Neural cell (in vitro differentiated cells): ENCODE results near the gene GNG5. TPM values are rescaled to one million over a fixed set of nuclear protein-coding genes. Genes with fewer than 3 reads are reported as not detected.

Experiments used
- H2AFZ ChIP-seq: fragments of 200-600, 300-800 bp; sonication (generic), shearing (Covaris generic); 2 replicates; pipeline ENCODE4 v1.6.0; 2014; ENCODE audit warnings: low read depth, mild to moderate bottlenecking, antibody characterized with exemption, low read length, moderate library complexity
- H3F3A ChIP-seq: fragments of 200-600 bp; shearing (Covaris generic); 2 replicates; pipeline ENCODE4 v1.6.1; 2016; ENCODE audit warnings: mild to moderate bottlenecking, moderate library complexity, mixed read lengths, antibody characterized with exemption, low read length; ENCODE audit not compliant: insufficient read depth, poor library complexity, severe bottlenecking
- H3K27ac ChIP-seq: fragments of 200-600, 300-800 bp; sonication (generic), shearing (Covaris generic); 2 replicates; pipeline ENCODE4 v1.5.1; 2014; ENCODE audit warnings: mild to moderate bottlenecking, low read length, moderate library complexity
- H3K27me3 ChIP-seq: fragments of 300-800, 200-600 bp; sonication (generic), shearing (Covaris generic); 2 replicates; pipeline ENCODE4 v1.6.0; 2014; ENCODE audit warnings: mild to moderate bottlenecking, low read depth, low read length, moderate library complexity; ENCODE audit not compliant: insufficient read depth
- H3K36me3 ChIP-seq: fragments of 300-800, 200-600 bp; sonication (generic), shearing (Covaris generic); 2 replicates; pipeline ENCODE4 v1.5.1; 2014; ENCODE audit warnings: mild to moderate bottlenecking, antibody characterized with exemption, low read length, moderate library complexity; ENCODE audit not compliant: insufficient read depth
- H3K4me2 ChIP-seq: fragments of 300-800, 200-600 bp; sonication (generic), shearing (Covaris generic); 2 replicates; pipeline ENCODE4 v1.6.0; 2014; ENCODE audit warnings: mild to moderate bottlenecking, low read length
- H3K4me3 ChIP-seq: fragments of 300-800, 200-600 bp; sonication (generic), shearing (Covaris generic); 2 replicates; pipeline ENCODE4 v1.5.1; 2014; ENCODE audit warnings: mild to moderate bottlenecking, low read length, moderate library complexity
- H3K79me2 ChIP-seq: fragments of 200-600 bp; shearing (Covaris generic); replicated peaks from 2 replicates; pipeline ENCODE4 v1.6.0; 2014; ENCODE audit warnings: mild to moderate bottlenecking, low read length, moderate library complexity; ENCODE audit not compliant: insufficient read depth
- H3K9ac ChIP-seq: fragments of 300-800, 200-600 bp; sonication (generic), shearing (Covaris generic); 2 replicates; pipeline ENCODE4 v1.6.1; 2016; ENCODE audit warnings: mild to moderate bottlenecking, low read length, mixed read lengths
- H3K9me2 ChIP-seq: fragments of 200-600 bp; shearing (Covaris generic); 2 replicates; pipeline ENCODE4 v1.6.1; 2016; ENCODE audit warnings: mild to moderate bottlenecking, low read length, mixed read lengths; ENCODE audit not compliant: insufficient read depth
- H3K9me3 ChIP-seq: fragments of 200-600, 300-800 bp; sonication (generic), shearing (Covaris generic); 2 replicates; pipeline ENCODE4 v1.6.1; 2016; ENCODE audit warnings: mild to moderate bottlenecking, mixed run types, low read length, moderate library complexity, mixed read lengths
- H4K20me1 ChIP-seq: fragments of 200-600 bp; shearing (Covaris generic); 2 replicates; pipeline ENCODE4 v1.6.1; 2016; ENCODE audit warnings: mild to moderate bottlenecking, mixed run types; ENCODE audit not compliant: insufficient read depth
- EP300 ChIP-seq: fragments of 450-650 bp; conservative IDR thresholded peaks from 2 replicates; pipeline ENCODE4 v1.6.1; 2014; ENCODE audit warnings: antibody characterized with exemption, mild to moderate bottlenecking, moderate library complexity; ENCODE audit not compliant: poor library complexity, severe bottlenecking
- EZH2 ChIP-seq: fragments of 200-600, 300-800 bp; shearing (Covaris generic), sonication (generic); IDR thresholded peaks from 2 replicates; pipeline ENCODE4 v1.6.1; 2014; ENCODE audit warnings: antibody characterized with exemption, low read length, borderline replicate concordance, mild to moderate bottlenecking; ENCODE audit not compliant: insufficient read depth, poor library complexity, severe bottlenecking
- MXI1 ChIP-seq: fragments of 450-650 bp; conservative IDR thresholded peaks from 2 replicates; pipeline ENCODE4 v1.6.1; 2014; ENCODE audit warnings: antibody characterized with exemption, mild to moderate bottlenecking; ENCODE audit not compliant: poor library complexity, severe bottlenecking
- POLR2AphosphoS5 ChIP-seq: IDR thresholded peaks from 2 replicates; pipeline ENCODE4 v1.6.1; 2012
- RAD21 ChIP-seq: fragments of 450-650 bp; conservative IDR thresholded peaks from 2 replicates; pipeline ENCODE4 v1.6.1; 2014; ENCODE audit warnings: antibody characterized with exemption, mild to moderate bottlenecking, moderate library complexity
- REST ChIP-seq: IDR thresholded peaks from 2 replicates; pipeline ENCODE4 v1.6.1; 2012; ENCODE audit warnings: borderline replicate concordance
- SMC3 ChIP-seq: fragments of 450-650 bp; conservative IDR thresholded peaks from 2 replicates; pipeline ENCODE4 v1.6.1; 2014; ENCODE audit warnings: antibody characterized with exemption, mild to moderate bottlenecking, moderate library complexity; ENCODE audit not compliant: poor library complexity
- TAF1 ChIP-seq: IDR thresholded peaks from 2 replicates; pipeline ENCODE4 v1.6.1; 2012; ENCODE audit warnings: low read depth
- polyA plus RNA-seq: library from polyadenylated mRNA; depleted of rRNA; stranded (reverse); fragments of >200 nt; gene quantifications from 2 replicates; pipeline ENCODE4 v1.2.3, GENCODE V29; 2014
- TF ChIP-seq, protein P1 (sequence below): fragments of 450-650 bp; IDR thresholded peaks from 2 replicates; pipeline ENCODE4 v1.5.1; 2014; ENCODE audit warnings: antibody characterized with exemption, mild to moderate bottlenecking, moderate library complexity; ENCODE audit not compliant: poor library complexity, severe bottlenecking

GNG5 gene
- polyA plus RNA-seq, 1 donor from 2014 or later = 1.5 TPM

- Histone ChIP-seq H3K9ac (no peak overlapping the region), H3K79me2 (peaks cover 3% of the 10 kb centered on the region), H3K4me2 (no peak overlapping the region), H3K27me3 (no peaks in the 10 kb centered on the region), H3K9me3 (no peaks in the 10 kb centered on the region), H3K4me3 (no peak overlapping the region), H4K20me1 (no peaks in the 10 kb centered on the region), H3F3A (no peaks in the 10 kb centered on the region), H2AFZ (no peak overlapping the region), H3K27ac (no peak overlapping the region), H3K36me3 (peaks cover 28% of the 10 kb centered on the region), H3K9me2 (no peaks in the 10 kb centered on the region)
- TF ChIP-seq, protein P1, sequence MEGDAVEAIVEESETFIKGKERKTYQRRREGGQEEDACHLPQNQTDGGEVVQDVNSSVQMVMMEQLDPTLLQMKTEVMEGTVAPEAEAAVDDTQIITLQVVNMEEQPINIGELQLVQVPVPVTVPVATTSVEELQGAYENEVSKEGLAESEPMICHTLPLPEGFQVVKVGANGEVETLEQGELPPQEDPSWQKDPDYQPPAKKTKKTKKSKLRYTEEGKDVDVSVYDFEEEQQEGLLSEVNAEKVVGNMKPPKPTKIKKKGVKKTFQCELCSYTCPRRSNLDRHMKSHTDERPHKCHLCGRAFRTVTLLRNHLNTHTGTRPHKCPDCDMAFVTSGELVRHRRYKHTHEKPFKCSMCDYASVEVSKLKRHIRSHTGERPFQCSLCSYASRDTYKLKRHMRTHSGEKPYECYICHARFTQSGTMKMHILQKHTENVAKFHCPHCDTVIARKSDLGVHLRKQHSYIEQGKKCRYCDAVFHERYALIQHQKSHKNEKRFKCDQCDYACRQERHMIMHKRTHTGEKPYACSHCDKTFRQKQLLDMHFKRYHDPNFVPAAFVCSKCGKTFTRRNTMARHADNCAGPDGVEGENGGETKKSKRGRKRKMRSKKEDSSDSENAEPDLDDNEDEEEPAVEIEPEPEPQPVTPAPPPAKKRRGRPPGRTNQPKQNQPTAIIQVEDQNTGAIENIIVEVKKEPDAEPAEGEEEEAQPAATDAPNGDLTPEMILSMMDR = no peak
- TF ChIP-seq TAF1 = no peak
- TF ChIP-seq MXI1 = no peak
- TF ChIP-seq POLR2AphosphoS5 = no peak
- TF ChIP-seq EZH2 = no peak
- TF ChIP-seq SMC3 = no peak
- no peak for TF ChIP-seq REST
- TF ChIP-seq RAD21 = no peak
- no peak for TF ChIP-seq EP300
These were observed 12.6 kb downstream of the GNG5 start for GRCh38 chr1:84493747-84494146.

GRCh38 chr1:84492726-84493125 is 13.7 kb downstream of the GNG5 start:
- no peaks in the 10 kb centered on the region for H3F3A ChIP-seq
- no peaks in the 10 kb centered on the region for H4K20me1 ChIP-seq
- no peak overlapping the region for H3K9ac ChIP-seq
- no peak overlapping the region for H2AFZ ChIP-seq
- no peaks in the 10 kb centered on the region for H3K9me2 ChIP-seq
- no peaks in the 10 kb centered on the region for H3K9me3 ChIP-seq
- peaks cover 7% of the 10 kb centered on the region for H3K79me2 ChIP-seq
- peaks cover 28% of the 10 kb centered on the region for H3K36me3 ChIP-seq
- H3K27ac ChIP-seq = no peak overlapping the region
- no peak overlapping the region for H3K4me2 ChIP-seq
- no peak overlapping the region for H3K4me3 ChIP-seq
- no peaks in the 10 kb centered on the region for H3K27me3 ChIP-seq
- TF ChIP-seq, protein P1 = no peak
- TF ChIP-seq TAF1 (no peak), SMC3 (no peak), EZH2 (no peak), MXI1 (no peak)
